Kasumi-1 (cell line): ENCODE results near the gene CCNYL1.
"Not testable (repeated sequence)": the region's sequence is repeated elsewhere in the genome, so short reads cannot be mapped to it uniquely, and the experiment has no call there.

Experiments
- DNase-seq, 2 experiments: peaks; one replicate each; lab custom pipeline; 2025; lab: John Stamatoyannopoulos, UW

The CCNYL1 gene

GRCh38 chr2:207697411-207697810 is 14.0 kb upstream of the CCNYL1 start:
- DNase-seq, result no peak

- no peak for DNase-seq
Observed at GRCh38 chr2:207698301-207698700, 13.1 kb upstream of the CCNYL1 start.

- DNase-seq, result no peak
Observed at GRCh38 chr2:207704078-207704477, 7.4 kb upstream of the CCNYL1 start.

GRCh38 chr2:207704671-207705070 is 6.8 kb upstream of the CCNYL1 start:
- no peak for DNase-seq

- DNase-seq, result no peak
Observed at GRCh38 chr2:207706936-207707860, 4.2 kb upstream of the CCNYL1 start.

- peak in 1 of 2 experiments; percentile 28 for DNase-seq
Observed at GRCh38 chr2:207711750-207712530, 500 bp downstream of the CCNYL1 start.

- no peak for DNase-seq
Observed at GRCh38 chr2:207716056-207716455, 4.6 kb downstream of the CCNYL1 start.

- no peak for DNase-seq
Observed at GRCh38 chr2:207718521-207718920, 7.1 kb downstream of the CCNYL1 start.

- no peak for DNase-seq
Observed at GRCh38 chr2:207719008-207719407, 7.6 kb downstream of the CCNYL1 start.

GRCh38 chr2:207719655-207720054 is 8.2 kb downstream of the CCNYL1 start:
- not testable (repeated sequence) for DNase-seq

GRCh38 chr2:207720517-207721187 is 9.2 kb downstream of the CCNYL1 start:
- DNase-seq, result no peak

- DNase-seq, result no peak
Observed at GRCh38 chr2:207722773-207723424, 11.5 kb downstream of the CCNYL1 start.

DNA sequence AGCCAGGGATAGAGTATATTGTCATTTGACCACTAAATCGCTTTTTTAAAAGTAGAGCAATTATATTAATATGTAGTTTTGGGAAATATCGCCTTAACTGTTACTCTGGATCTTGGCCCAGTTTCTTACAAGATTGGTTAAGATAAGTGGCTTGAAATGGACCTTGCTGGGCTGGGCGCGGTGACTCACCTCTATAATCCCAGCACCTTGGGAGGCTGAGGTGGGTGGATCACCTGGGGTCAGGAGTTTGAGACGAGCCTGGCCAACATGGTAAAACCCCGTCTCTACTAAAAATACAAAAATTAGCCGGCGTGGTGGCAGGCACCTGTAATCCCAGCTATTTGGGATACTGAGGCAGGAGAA is 12.0 kb downstream of the CCNYL1 start:
- not testable (repeated sequence) for DNase-seq

DNA sequence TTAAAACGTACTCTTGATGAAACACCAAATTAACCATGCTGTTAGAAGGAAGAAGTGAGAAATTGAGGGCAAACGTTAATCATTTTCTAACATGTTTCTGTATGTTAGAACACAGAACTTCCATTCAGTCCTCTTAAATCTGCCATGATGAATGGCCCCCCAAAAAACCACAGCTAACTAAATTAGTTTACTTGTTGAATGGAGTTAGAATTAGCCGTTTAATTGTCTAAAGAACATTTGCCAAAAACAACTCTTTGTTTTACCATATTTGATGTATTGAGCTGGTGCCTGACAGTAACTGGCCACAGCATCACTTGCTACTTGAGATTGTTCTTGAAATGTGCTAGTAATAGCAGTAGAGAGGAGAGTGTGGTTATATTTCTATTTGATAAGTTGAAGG is 12.7 kb downstream of the CCNYL1 start:
- DNase-seq, result no peak

GRCh38 chr2:207725873-207726578 is 14.6 kb downstream of the CCNYL1 start:
- no peak for DNase-seq

- DNase-seq, result no peak
Observed at GRCh38 chr2:207727261-207727660, 15.8 kb downstream of the CCNYL1 start.

DNA sequence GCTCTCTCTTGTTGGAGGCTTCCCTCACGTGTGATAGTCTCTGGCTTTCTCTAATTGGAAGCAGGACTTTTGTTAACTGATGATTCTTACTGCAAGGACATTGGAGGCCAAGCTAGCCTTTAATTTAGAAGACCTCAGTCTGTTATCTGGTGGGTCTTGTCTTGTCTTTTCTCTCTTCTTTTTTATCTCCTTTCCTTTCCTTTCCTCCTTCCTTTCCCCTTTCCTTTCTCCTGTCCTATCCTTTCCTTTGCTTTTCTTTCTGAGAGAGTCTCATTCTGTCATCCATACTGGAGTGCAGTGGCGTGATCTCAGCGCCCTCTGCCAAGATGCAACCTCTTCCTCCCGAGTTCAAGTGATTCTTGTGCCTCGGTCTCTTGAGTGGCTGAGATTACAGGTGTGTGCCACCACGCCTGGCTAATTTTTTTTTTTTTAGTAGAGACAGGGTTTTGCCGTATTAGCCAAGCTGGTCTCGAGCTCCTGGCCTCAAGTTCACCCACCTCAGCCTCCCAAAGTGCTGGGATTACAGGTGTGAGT is 18.1 kb downstream of the CCNYL1 start:
- DNase-seq, result no peak

GRCh38 chr2:207731138-207731537 is 19.7 kb downstream of the CCNYL1 start:
- DNase-seq, result no peak

DNA sequence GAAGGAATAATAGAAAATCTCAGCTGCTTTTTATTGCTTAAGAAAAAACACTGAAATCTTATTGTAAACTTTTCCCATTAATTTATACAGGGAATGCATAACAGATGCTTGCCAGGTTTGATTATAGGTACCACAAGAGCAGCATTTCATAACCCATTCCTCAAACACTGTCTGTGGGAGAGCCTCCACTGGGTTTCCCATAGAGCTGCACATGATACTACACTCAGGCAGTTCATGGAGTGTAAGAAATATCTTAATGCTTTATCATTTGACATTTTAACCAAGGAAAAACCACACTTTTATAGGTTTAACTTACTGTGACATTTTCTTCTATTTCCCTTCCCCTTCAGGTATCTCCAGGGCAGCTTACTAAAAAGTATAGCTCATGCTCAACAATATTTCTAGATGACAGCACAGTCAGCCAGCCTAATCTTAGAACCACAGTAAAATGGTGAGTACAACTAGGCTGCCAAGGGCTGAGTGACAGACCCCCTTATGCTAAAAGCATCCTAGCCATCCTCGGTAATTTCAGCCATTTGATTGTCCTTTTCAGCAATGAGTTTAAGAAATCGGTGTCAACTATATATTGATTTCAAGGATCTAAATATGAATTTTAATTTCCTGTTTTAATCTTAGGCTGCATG is 22.3 kb downstream of the CCNYL1 start:
- no peak for DNase-seq

GRCh38 chr2:207734264-207734635 is 22.8 kb downstream of the CCNYL1 start:
- DNase-seq, result peak; percentile 32 to 34
